NB4 (cell line): ENCODE results near the gene LRRC26.

Experiments
- DNase-seq: peaks from one replicate; pipeline ENCODE4 v3.0.0; 2010; ENCODE audit warnings: low read depth
- H3K4me3 ChIP-seq: one replicate; pipeline ENCODE4 v1.5.1; 2011; ENCODE audit warnings: mild to moderate bottlenecking, low read depth, low read length, moderate library complexity
- CTCF ChIP-seq: IDR thresholded peaks from one replicate; pipeline ENCODE4 v1.5.1; 2012; ENCODE audit warnings: low read depth, low read length
- MAX ChIP-seq: IDR thresholded peaks from 2 replicates; pipeline ENCODE4 v1.6.1; 2011; ENCODE audit warnings: low read depth, low read length
- MYC ChIP-seq: IDR thresholded peaks from 2 replicates; pipeline ENCODE4 v1.6.1; 2011; ENCODE audit warnings: low read depth, low read length
- POLR2A ChIP-seq: IDR thresholded peaks from 2 replicates; pipeline ENCODE4 v1.6.1; 2011; ENCODE audit warnings: mild to moderate bottlenecking; ENCODE audit not compliant: insufficient read length; ENCODE audit errors: extremely low read depth

LRRC26 gene

GRCh38 chr9:137175345-137175961 is 5.6 kb upstream of the LRRC26 start:
- TF ChIP-seq POLR2A (no peak), MYC (no peak), MAX (no peak), CTCF (no peak)
- no peak overlapping the region for H3K4me3 ChIP-seq

DNA sequence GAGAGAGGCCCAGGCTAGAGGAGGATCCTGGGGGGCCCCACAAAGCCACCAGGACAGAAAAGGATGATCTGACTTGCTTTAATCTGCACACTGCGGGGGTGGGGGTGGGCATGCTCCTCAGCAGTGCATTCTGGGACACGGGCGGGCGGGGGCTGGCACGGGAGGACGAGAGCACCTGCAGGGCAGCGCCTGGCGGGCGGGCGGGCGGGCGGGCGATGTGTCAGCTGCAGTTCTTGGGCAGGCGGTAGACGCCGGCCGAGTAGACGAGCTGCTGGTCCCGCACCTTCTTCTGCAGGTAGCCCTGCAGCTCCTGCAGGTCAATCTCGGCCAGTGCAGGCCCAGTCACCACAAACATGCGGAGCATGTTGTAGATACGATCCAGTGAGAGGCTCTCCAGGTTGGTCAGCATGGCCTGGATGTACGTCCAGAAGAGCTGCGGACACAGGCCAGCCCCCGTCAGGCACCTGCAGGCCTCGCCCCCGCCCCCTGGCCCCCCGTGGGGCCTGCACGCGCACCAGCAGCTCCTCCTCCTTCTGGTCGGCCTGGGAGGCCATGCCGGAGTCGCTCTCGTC is 5.0 kb upstream of the LRRC26 start:
- H3K4me3 ChIP-seq, result no peak overlapping the region
- no peak for TF ChIP-seq CTCF
- TF ChIP-seq MYC, result no peak
- TF ChIP-seq MAX, result no peak
- no peak for TF ChIP-seq POLR2A
- no peak for DNase-seq

More at GRCh38 chr9:137175345-137175961, 5.6 kb upstream of the LRRC26 start:
- no peak for DNase-seq

GRCh38 chr9:137173796-137174664 is 4.2 kb upstream of the LRRC26 start:
- no peak for DNase-seq
- no peak for TF ChIP-seq POLR2A
- no peak for TF ChIP-seq MYC
- TF ChIP-seq CTCF, result no peak
- TF ChIP-seq MAX, result no peak
- H3K4me3 ChIP-seq, result no peak overlapping the region

DNA sequence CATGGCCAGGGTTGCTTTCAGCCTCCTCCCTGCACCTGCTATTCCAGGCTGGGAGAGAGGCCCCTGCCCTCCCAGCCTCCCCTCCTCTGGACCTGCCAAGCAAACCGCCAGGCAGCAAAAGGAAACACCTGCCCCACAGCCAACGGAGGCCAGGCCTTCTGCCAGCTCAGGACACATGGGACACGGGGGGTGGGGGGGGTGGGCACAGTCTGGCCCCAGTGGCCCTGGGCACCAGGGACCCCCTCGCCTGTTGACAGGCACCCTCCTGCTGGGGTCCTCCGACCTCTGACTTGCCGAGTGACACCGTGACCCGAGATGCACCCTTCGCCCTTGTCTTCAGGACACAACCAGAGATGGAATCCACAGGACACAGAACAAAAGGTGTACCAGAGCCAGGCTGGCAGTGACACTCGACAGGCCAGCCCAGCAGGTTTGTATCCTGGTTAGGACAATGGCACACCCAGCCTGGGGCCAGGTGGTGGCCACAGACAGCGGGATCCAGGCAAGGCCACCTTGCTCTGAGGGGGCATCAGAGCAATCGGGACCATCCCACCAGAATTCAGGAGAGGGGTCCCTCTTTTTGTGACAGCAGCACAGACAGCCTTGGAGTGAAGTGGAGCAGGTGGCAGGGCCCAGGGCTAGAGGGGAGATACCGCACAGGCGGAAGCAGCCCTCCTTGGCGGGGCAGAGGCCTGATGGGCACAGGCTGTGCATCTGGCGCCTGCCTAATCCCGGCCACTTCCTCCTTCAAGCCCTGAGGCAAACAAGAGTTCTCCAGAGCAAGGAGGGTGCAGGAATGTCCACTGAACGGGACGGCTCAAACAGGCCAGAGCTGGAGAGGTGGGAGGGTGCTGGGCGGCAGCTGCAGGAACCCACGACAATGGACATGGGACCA is 3.3 kb upstream of the LRRC26 start:
- no peak for DNase-seq
- TF ChIP-seq MAX, result no peak
- TF ChIP-seq POLR2A, result no peak
- TF ChIP-seq CTCF, result no peak
- TF ChIP-seq MYC, result no peak
- H3K4me3 ChIP-seq, result no peak overlapping the region

DNA sequence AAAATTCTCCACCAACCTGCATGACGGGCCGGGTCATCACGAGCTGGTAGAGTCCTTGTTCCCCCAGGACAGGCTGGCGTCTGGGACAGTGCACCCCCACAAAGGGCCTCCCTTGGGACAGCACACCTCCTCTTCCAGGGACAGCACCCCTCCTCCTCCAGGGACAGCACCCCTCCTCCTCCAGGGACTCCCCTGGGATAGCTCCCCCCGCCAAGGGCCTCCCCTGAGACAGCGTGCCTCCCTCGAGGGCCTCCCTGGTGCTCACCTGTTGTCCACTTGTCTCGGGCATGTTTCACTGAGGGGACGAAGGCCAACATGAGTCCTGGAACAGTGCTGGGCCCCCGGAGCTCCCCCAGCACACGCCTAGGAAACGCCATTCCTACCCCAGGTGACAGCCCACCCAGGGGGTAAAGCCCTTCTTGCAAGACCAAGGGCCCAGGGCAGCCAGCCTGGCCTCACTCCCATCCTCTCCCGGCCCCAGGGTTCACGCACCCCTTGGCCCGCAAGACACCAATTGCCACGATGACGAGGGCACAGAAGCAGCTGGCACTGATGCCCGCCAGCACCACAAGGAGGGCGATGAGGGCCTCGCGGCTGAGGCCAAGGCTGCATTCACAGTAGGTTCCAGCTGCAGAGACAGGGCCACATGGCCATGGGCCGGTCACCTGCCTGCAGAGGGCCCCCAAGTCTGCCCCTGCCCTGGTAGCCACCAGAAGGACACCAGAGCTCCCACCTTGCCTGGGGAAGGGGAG is 1.5 kb upstream of the LRRC26 start:
- no peak for DNase-seq
- TF ChIP-seq POLR2A (no peak), CTCF (no peak), MAX (no peak), MYC (no peak)

More for the DNA sequence above, 1.5 kb upstream of the LRRC26 start:
- no peak overlapping the region for H3K4me3 ChIP-seq
